HepG2 (cell line): Measurements from ENCODE around the gene CEBPG. TPM values are rescaled to one million over a fixed set of nuclear protein-coding genes. Genes with fewer than 3 reads are reported as not detected.
A peak's percentile ranks its signal among the peaks of the same experiment; 100 is the strongest.

Experiments
- BCLAF1 ChIP-seq: fragments of 450-650 bp; IDR thresholded peaks from 2 replicates; pipeline ENCODE4 v1.6.1; 2017; ENCODE audit warnings: mild to moderate bottlenecking
- ELK4 ChIP-seq: sonication (generic); formaldehyde crosslinking; IDR thresholded peaks from 2 replicates; pipeline ENCODE4 v1.9.0; 2021; ENCODE audit warnings: missing genetic modification reagents, borderline replicate concordance
- ERF ChIP-seq: IDR thresholded peaks from 2 replicates; pipeline ENCODE4 v1.6.1; 2018; ENCODE audit warnings: missing biosample characterization, missing genetic modification reagents
- KDM4B ChIP-seq: sonication (generic); formaldehyde crosslinking; IDR thresholded peaks from 2 replicates; pipeline ENCODE4 v1.4.0; 2020; ENCODE audit warnings: missing genetic modification reagents
- KDM5B ChIP-seq: sonication (generic); formaldehyde crosslinking; IDR thresholded peaks from 2 replicates; pipeline ENCODE4 v1.4.0; 2020; ENCODE audit warnings: missing genetic modification reagents, mild to moderate bottlenecking, borderline replicate concordance
- MBD4 ChIP-seq: IDR thresholded peaks from 2 replicates; pipeline ENCODE4 v1.6.1; 2012; ENCODE audit warnings: low read length, inconsistent platforms, borderline replicate concordance
- PHF21A ChIP-seq: sonication (generic); formaldehyde crosslinking; IDR thresholded peaks from 2 replicates; pipeline ENCODE4 v1.5.0; 2020; ENCODE audit warnings: mild to moderate bottlenecking, missing genetic modification reagents
- TIGD3 ChIP-seq: sonication (generic); formaldehyde crosslinking; IDR thresholded peaks from 2 replicates; pipeline ENCODE4 v1.5.1; 2020; ENCODE audit warnings: mild to moderate bottlenecking, missing genetic modification reagents, borderline replicate concordance
- ZFP62 ChIP-seq: sonication (generic); formaldehyde crosslinking; IDR thresholded peaks from 2 replicates; pipeline ENCODE4 v1.4.0; 2020; ENCODE audit warnings: missing genetic modification reagents
- ZNF230 ChIP-seq: sonication (generic); formaldehyde crosslinking; IDR thresholded peaks from 2 replicates; pipeline ENCODE4 v1.4.0; 2020; ENCODE audit warnings: mild to moderate bottlenecking, missing genetic modification reagents
- ZNF562 ChIP-seq: sonication (generic); formaldehyde crosslinking; IDR thresholded peaks from 2 replicates; pipeline ENCODE4 v1.8.0; 2022; ENCODE audit warnings: missing genetic modification reagents, borderline replicate concordance
- polyA plus RNA-seq, 8 experiments: library from polyadenylated mRNA; depleted of rRNA in 3 of 8; stranded (reverse) in 7 of 8; unstranded in 1 of 8; fragments of >200 nt; fragmentation: Illumina TruSeq in 4 of 8; extraction: Trizol in 4 of 8; gene quantifications; 2 replicates each; pipeline versions ENCODE4 v1.2.1 to v1.2.3, GENCODE V29; 2011 to 2016; ENCODE audit warnings: low read depth in 4 of 8, missing spikeins in 1 of 8, mixed read lengths in 1 of 8; ENCODE audit not compliant: insufficient read depth in 1 of 8
- total RNA-seq, 5 experiments: library from RNA; depleted of rRNA; stranded (reverse); fragments of >200 nt; fragmentation: Illumina TruSeq; extraction: Trizol; gene quantifications; 2 replicates each; pipeline ENCODE4 v1.2.3, GENCODE V29; 2016; ENCODE audit warnings: low read depth in 1 of 5

The CEBPG gene
- total and polyA plus RNA-seq, 2 of the 13 experiments (the other 11 are each of a cell fraction or from before 2014, with no cell fraction given) = 25.7 to 34.3 TPM

GRCh38 chr19:33399745-33400681, 26.5 kb downstream of the CEBPG start (continued):
- no peak for TF ChIP-seq ZNF562 (CRISPR knock-in tag)
- TF ChIP-seq ZNF230 (CRISPR knock-in tag) = peak; percentile 74; the same call in 1 of the 2 replicates
- TF ChIP-seq ELK4 (CRISPR knock-in tag) = no peak
- peak; percentile 43; the same call in 1 of the 2 replicates for TF ChIP-seq ERF
- TF ChIP-seq TIGD3 (CRISPR knock-in tag) = no peak
- TF ChIP-seq MBD4 = no peak
- TF ChIP-seq PHF21A (CRISPR knock-in tag) = peak; percentile 79
- no peak for TF ChIP-seq ZFP62 (CRISPR knock-in tag)
- no peak for TF ChIP-seq KDM4B (CRISPR knock-in tag)
- no peak for TF ChIP-seq BCLAF1
- peak; percentile 55; the same call in 1 of the 2 replicates for TF ChIP-seq KDM5B (CRISPR knock-in tag)
